ENCODE measurements around the gene CLK3. TPM values are rescaled to one million over a fixed set of nuclear protein-coding genes. Genes with fewer than 3 reads are reported as not detected.

CLK3 gene
- 100 to 1,000 TPM; 118 to 124 TPM for total RNA-seq

DNA sequence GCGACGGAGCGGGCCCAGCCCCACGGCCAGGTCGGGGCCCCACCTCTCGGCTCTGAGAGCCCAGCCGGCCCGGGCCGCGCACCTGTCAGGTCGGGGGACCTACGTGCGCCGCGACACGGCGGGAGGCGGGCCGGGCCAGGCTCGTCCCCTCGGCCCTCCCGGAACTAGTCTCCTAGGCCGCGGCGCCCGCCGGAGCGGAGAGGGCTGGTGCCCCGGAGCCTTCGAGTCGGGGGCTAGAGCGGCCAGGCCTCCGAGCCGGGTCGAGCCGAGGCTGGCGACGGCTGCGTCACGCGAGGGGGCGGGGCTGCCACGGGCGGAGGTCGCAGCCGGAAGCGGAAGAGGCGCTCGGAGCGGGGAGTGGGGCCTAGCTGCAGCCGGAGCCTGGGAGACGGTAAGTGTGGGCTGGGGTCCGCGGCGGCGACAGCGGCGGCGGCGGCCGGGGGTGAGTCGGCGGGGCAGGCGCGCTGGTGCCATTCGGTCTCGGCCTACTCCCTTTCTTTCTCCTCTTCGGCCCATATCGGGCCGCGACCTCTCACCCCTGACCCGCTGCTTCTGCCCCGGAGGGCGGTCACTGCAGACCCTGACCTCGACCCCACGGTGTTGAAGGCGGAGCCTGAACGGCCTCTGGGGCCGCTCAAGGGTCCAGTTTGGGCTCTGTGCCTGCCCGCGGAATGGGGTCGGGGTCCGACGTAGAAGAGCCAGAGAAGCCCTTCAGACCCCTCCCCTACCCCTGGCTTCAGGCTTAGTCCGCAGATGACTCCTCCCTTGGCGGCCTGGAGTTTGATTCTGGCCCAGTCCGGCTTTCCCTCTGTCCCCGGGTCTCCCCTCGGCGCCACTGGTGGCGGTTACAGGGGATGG, at the start of gene CLK3:
Gene CLK3 (plus strand): TSS at position 329 of the 858 bp plus-strand sequence. CDS start 3,361 bp downstream, outside the sequence.
- H3K4me3 Mint-ChIP-seq, result peak within 1 kb of the TSS; percentile 91
- CTCF ChIA-PET, result interaction anchor here (1.1 to 15.5 kb wide), 9 partner anchors 11 to 243 kb away, joined by 3 to 214 read pairs (median 6); partner anchors contain the start of gene CSK
- intact Hi-C loops (cut with micrococcal nuclease), result loop anchor here (2.0 kb wide), 3 partner anchors 155 to 835 kb away; partner anchors contain the start of genes SIN3A and UBL7
- peaks cover 11% of the 10 kb centered on the region for H3K36me3 Mint-ChIP-seq
- H3K4me1 Mint-ChIP-seq (ENCODE audit: low read depth), result peaks cover 35% of the 10 kb centered on the region
- no peaks in the 10 kb centered on the region for H3K27me3 Mint-ChIP-seq
- no peaks in the 10 kb centered on the region for H3K9me3 Mint-ChIP-seq
- POLR2A ChIA-PET, result interaction anchor here (0.9 to 4.9 kb wide), 11 partner anchors 11 to 241 kb away, joined by 3 to 33 read pairs (median 4); partner anchors contain the start of genes ARID3B, CYP1A1, UBL7 and ULK3
- peak; percentile 97 for DNase-seq
- peak within 1 kb of the TSS; percentile 94 for H3K27ac Mint-ChIP-seq

DNA sequence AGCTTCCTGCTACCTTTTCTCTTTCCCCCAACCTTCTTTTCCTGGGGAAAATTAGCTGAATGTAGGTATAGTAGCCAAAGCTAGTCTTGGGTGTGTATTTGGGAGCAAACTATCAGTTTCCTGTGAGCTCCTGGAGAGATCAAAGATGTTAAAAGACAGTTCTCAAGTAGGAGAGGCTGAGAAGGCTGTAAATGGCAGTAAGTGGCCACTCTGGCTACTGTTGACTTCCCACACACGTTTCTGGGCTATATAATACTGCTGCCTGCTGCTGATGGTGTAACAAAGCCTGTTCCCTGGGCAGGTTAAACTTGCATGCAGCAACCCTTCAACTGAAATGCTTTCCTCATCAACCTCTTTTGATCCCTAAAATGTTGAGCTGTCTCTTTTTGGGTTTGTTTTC, 47.0 kb upstream of the CLK3 start:
- Mint-ChIP-seq H3K9me3 (no peaks in the 10 kb centered on the region), H3K27ac (no peak overlapping the region), H3K36me3 (peaks cover 20% of the 10 kb centered on the region), H3K4me3 (no peak overlapping the region), H3K27me3 (no peaks in the 10 kb centered on the region), H3K4me1 (ENCODE audit: low read depth) (peaks cover 18% of the 10 kb centered on the region)
- CTCF ChIA-PET, result no interaction called here
- POLR2A ChIA-PET, result no interaction called here
- DNase-seq, result no peak
- intact Hi-C loops (cut with micrococcal nuclease), result no loop called here

DNA sequence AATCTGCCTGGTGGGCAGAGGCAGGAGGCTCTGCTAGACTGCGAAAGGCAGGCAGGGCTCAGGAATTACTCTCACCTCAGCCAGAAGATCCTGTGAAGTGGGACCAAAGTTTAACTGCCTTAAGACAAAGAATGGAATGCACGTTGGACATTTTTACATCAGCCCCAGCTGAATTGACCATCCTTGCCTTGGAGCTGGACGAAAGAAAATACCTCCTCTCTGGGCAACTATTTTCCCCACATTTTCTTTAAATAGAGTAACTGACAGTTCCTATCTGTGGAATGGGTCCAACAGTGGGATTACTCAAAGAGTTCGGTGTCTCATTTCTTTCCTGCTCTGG, 45.9 kb upstream of the CLK3 start:
- Mint-ChIP-seq H3K27me3 (no peaks in the 10 kb centered on the region), H3K9me3 (no peaks in the 10 kb centered on the region), H3K4me3 (no peak overlapping the region), H3K36me3 (peaks cover 19% of the 10 kb centered on the region), H3K4me1 (ENCODE audit: low read depth) (peaks cover 23% of the 10 kb centered on the region), H3K27ac (no peak overlapping the region)
- POLR2A ChIA-PET, result no interaction called here
- DNase-seq, result no peak
- CTCF ChIA-PET, result no interaction called here
- intact Hi-C loops (cut with micrococcal nuclease), result no loop called here

DNA sequence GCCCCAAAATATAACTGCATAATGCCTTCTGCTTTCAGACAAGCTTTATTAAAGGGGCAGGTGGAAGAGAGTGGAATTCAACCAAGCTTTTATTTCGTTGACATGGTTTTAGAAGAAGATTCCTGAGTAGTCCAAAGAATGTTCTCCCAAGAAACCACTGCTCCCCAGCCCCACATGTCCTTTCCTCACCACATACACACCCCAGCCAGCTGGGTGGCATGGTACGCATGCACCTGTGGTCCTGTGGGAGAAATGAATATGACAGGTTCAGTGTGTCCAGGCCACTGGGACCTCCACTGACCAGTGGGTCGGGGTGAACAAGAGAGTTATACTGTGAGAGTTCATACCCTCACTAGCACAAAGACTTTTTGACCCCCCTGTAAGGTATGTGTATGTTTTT, 44.4 kb upstream of the CLK3 start:
- ChIA-PET CTCF (interaction anchor here (1.3 kb wide), 1 partner anchor 29 kb away, joined by 4 read pairs; no protein-coding TSS in a partner anchor), POLR2A (no interaction called here)
- Mint-ChIP-seq H3K27me3 (no peaks in the 10 kb centered on the region), H3K4me1 (ENCODE audit: low read depth) (peaks cover 17% of the 10 kb centered on the region), H3K9me3 (no peaks in the 10 kb centered on the region), H3K36me3 (peaks cover 19% of the 10 kb centered on the region), H3K27ac (no peak overlapping the region), H3K4me3 (no peak overlapping the region)
- intact Hi-C loops (cut with micrococcal nuclease), result no loop called here
- DNase-seq, result no peak

DNA sequence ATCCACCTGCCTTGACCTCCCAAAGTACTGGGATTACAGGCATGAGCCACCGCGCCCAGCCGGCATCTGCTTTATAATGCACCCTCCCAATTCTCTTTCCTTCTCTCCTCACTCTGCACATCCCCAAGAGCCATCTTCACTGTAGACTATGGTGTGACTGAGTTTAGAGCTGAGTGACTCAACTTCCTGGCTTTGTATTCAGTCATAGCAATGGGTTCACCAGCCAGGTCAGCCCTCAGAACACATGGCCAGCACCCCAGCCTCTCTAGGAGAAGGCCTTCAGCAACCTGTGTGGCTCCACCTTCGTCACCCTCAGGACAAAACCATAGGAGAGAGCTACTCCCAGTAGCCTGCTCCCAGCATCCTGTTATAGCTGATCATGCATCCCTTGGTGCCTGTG, 41.6 kb upstream of the CLK3 start:
- CTCF ChIA-PET, result interaction anchor here (0.5 kb wide), 1 partner anchor 939 kb away, joined by 5 read pairs; no protein-coding TSS in a partner anchor

DNA sequence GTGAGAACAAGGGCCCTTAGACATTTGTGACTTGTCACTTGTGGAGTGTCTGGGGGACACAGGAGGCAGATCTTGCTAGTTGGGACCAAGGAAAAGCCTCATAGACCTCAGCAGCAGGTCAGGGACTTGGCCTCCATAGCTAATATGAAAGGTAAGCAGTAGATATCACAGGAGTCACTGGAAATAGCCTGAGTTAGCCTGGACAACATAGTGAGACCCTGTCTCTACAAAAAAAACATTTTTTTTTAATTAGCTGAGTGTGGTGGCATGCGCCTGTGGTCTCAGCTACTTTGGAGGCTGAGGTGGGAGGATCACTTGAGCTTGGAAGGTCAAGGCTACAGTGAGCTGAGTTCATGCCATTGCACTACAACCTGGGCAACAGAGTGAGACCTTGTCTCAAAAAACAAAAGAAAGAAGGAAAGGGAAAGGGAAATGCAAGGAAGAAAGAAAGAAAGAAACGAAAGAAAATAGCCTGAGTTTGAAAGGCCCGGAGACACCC, 37.1 kb upstream of the CLK3 start:
- Mint-ChIP-seq H3K27ac (no peak overlapping the region), H3K9me3 (no peaks in the 10 kb centered on the region), H3K27me3 (no peaks in the 10 kb centered on the region), H3K4me3 (no peak overlapping the region), H3K36me3 (peaks cover 17% of the 10 kb centered on the region), H3K4me1 (ENCODE audit: low read depth) (peaks cover 10% of the 10 kb centered on the region)
- ChIA-PET CTCF (interaction anchor here (0.9 kb wide), 1 partner anchor 36 kb away, joined by 3 read pairs; no protein-coding TSS in a partner anchor), POLR2A (no interaction called here)
- DNase-seq, result no peak
- intact Hi-C loops (cut with micrococcal nuclease), result no loop called here

More for the DNA sequence above, 41.6 kb upstream of the CLK3 start:
- peaks cover 7% of the 10 kb centered on the region for H3K4me1 Mint-ChIP-seq (ENCODE audit: low read depth)
- POLR2A ChIA-PET, result no interaction called here
- peaks cover 17% of the 10 kb centered on the region for H3K36me3 Mint-ChIP-seq
- no peak overlapping the region for H3K4me3 Mint-ChIP-seq
- H3K27ac Mint-ChIP-seq, result no peak overlapping the region
- peak; percentile 38 for DNase-seq
- intact Hi-C loops (cut with micrococcal nuclease), result no loop called here
- H3K9me3 Mint-ChIP-seq, result no peaks in the 10 kb centered on the region
- H3K27me3 Mint-ChIP-seq, result no peaks in the 10 kb centered on the region

DNA sequence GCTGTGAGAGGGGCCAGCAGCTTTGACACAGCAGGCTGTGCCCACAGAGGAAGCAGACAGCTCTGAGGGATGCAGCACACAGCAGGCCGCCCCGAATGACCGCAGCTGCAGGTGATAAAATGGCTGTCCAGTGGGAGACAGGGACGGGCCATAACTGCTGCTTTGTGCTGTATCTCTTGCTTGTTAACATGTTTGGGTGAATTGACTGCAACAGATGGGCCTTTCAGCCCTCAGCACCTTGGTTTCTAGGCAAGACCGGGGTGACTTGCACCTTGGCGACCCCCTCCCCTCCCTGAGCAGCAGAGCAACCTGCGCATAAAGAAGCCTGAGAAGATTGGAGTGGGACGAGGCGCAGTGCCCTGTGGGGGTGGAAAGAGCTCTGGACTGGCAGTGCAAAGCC, 36.6 kb upstream of the CLK3 start:
- H3K4me1 Mint-ChIP-seq (ENCODE audit: low read depth), result peaks cover 7% of the 10 kb centered on the region
- no peaks in the 10 kb centered on the region for H3K9me3 Mint-ChIP-seq
- DNase-seq, result no peak
- CTCF ChIA-PET, result interaction anchor here (0.9 kb wide), 1 partner anchor 35 kb away, joined by 3 read pairs; no protein-coding TSS in a partner anchor
- no peaks in the 10 kb centered on the region for H3K27me3 Mint-ChIP-seq
- no peak overlapping the region for H3K4me3 Mint-ChIP-seq
- POLR2A ChIA-PET, result interaction anchor here (0.6 kb wide), 1 partner anchor 45 kb away, joined by 3 read pairs; no protein-coding TSS in a partner anchor
- H3K27ac Mint-ChIP-seq, result no peak overlapping the region
- intact Hi-C loops (cut with micrococcal nuclease), result no loop called here
- peaks cover 17% of the 10 kb centered on the region for H3K36me3 Mint-ChIP-seq

DNA sequence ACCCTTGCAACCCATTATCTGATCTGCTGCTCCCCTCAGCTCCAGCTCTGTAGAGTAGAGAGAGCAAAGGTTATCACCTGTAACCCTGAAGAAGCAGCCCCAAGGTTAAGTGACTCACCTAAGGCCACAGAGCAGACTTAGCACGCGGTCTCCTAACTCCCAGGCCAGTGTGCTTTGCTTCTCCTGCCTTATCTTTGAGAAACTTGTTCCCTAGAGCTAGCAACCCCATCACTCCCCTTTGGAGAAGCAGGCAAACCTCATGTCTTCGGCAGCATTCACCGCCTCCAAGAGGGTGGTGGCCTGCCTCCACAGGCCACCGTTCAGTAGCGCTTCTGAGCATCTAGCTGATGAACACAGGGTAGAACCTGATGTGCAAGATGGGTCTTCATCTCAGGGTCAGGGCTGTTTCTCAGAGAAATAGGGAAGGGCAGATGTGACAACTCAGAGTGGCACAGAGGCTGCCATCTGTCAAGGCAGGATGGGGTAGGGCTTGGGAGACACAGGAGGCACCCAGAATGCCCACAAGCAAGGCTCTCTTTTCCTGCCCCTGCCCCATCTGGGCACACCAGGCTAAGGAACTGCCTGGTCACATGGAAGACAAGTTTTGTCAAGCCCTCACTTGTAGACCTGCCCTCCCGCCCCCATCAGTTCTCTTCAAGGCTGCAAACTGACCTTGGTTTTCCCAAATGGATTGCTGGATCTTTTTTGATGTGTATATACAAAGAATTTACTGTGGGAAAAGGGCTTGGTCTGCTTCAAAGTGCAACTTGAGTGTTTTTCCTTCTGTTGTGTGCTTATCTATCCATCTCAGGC, 34.9 kb upstream of the CLK3 start:
- DNase-seq, result no peak
- Mint-ChIP-seq H3K36me3 (peaks cover 17% of the 10 kb centered on the region), H3K9me3 (no peaks in the 10 kb centered on the region), H3K4me1 (ENCODE audit: low read depth) (peaks cover 3% of the 10 kb centered on the region), H3K27me3 (no peaks in the 10 kb centered on the region), H3K27ac (no peak overlapping the region), H3K4me3 (no peak overlapping the region)
- CTCF ChIA-PET, result no interaction called here
- intact Hi-C loops (cut with micrococcal nuclease), result no loop called here
- POLR2A ChIA-PET, result no interaction called here

DNA sequence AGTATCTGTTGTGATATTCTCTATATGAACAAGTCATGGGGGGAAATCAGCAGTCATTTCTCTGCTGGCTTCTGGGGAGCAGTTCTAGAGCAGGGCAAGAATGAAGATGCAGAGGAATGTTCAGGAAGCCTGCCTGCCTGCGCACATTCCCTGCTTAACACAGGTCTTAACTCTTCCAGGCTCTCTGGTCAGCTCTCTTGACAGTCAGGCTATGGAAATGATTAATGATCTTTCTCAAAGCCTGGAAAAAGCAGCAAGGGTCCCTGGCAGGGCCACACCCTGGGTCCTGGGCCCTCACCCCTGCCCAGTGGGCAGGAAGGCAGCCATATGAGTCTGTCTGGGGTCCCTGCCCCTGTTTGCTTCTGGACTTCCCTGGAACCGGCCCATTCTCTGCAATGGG, 31.4 kb upstream of the CLK3 start:
- DNase-seq, result no peak
- CTCF ChIA-PET, result no interaction called here
- no peaks in the 10 kb centered on the region for H3K27me3 Mint-ChIP-seq
- intact Hi-C loops (cut with micrococcal nuclease), result no loop called here
- peaks cover 3% of the 10 kb centered on the region for H3K4me1 Mint-ChIP-seq (ENCODE audit: low read depth)
- no peaks in the 10 kb centered on the region for H3K9me3 Mint-ChIP-seq
- peak overlapping the region; percentile 21 for H3K27ac Mint-ChIP-seq
- H3K36me3 Mint-ChIP-seq, result peaks cover 7% of the 10 kb centered on the region
- H3K4me3 Mint-ChIP-seq, result no peak overlapping the region
- POLR2A ChIA-PET, result no interaction called here

DNA sequence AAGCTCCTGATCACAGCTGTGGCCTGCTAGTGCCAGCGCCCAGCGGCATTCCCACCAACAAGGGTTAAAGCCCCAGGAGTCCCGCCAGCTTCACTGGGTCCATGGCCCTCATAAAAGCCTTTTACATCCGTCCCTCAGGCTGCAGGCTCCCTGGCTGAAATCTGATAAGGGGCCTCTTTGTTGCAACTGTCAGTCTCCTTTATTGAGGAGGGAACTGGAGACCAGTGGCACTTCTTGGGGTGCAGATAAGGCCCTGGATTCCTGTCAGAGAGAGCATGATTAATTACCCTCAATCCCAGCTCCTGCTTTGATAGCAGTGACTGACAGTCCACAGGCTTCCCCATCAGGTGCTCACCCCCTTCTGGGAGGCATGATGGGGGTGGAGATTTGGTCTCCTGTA, 30.9 kb upstream of the CLK3 start:
- Mint-ChIP-seq H3K27me3 (no peaks in the 10 kb centered on the region), H3K4me1 (ENCODE audit: low read depth) (peaks cover 3% of the 10 kb centered on the region), H3K36me3 (peaks cover 7% of the 10 kb centered on the region), H3K9me3 (no peaks in the 10 kb centered on the region), H3K27ac (peak overlapping the region; percentile 21), H3K4me3 (no peak overlapping the region)
- POLR2A ChIA-PET, result no interaction called here
- no peak for DNase-seq
- CTCF ChIA-PET, result no interaction called here
- intact Hi-C loops (cut with micrococcal nuclease), result no loop called here

DNA sequence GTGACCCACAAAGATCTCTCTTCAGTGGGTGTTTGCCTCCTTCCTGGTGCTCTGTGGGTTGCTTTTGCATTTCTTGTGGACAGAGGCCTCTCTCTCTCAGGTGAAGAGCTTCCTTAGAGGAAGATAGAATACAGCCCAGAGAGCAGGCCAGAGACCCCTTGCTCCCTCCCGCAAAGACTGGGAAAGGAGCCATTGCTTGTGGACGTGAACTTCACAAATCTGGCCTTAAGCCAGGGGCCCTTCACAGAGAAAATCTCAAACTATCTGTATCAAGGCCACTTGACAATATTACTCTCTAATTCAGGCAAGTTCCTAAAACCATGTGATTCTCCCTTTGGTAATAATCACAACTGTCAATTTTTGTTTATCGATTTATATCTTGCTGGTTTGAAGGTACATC, 30.4 kb upstream of the CLK3 start:
- Mint-ChIP-seq H3K4me1 (ENCODE audit: low read depth) (peaks cover 2% of the 10 kb centered on the region), H3K9me3 (no peaks in the 10 kb centered on the region), H3K27me3 (no peaks in the 10 kb centered on the region), H3K27ac (no peak overlapping the region), H3K4me3 (no peak overlapping the region), H3K36me3 (peaks cover 8% of the 10 kb centered on the region)
- intact Hi-C loops (cut with micrococcal nuclease), result no loop called here
- DNase-seq, result no peak
- CTCF ChIA-PET, result no interaction called here
- POLR2A ChIA-PET, result no interaction called here

DNA sequence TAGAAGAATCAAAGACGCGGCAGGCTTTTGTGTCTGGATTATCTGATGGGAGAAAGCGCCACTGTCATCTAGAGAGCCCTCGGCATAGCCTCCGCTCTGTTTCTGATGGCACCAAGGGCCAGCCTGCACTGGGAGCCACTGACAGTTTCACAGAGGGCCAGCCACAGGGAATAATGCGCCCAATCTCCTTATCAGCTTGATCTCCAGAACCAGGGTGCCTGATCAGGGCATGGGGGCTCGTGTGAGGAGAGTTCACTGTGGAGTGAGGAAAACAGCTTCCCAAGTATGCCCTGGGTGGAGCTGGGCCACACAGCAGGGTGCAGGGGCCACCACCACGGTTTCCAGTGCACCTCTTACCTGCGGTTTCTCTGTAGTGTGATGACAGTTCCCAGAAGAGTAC, 29.8 kb upstream of the CLK3 start:
- Mint-ChIP-seq H3K27me3 (no peaks in the 10 kb centered on the region), H3K4me1 (ENCODE audit: low read depth) (no peaks in the 10 kb centered on the region)
- POLR2A ChIA-PET, result no interaction called here

More for the DNA sequence above, 29.8 kb upstream of the CLK3 start:
- DNase-seq, result no peak
- CTCF ChIA-PET, result no interaction called here
- Mint-ChIP-seq H3K36me3 (peaks cover 6% of the 10 kb centered on the region), H3K4me3 (no peak overlapping the region), H3K9me3 (no peaks in the 10 kb centered on the region), H3K27ac (no peak overlapping the region)
- intact Hi-C loops (cut with micrococcal nuclease), result no loop called here

Data from activated CD4-positive, alpha-beta memory T cell treated with anti-CD3 and anti-CD28 coated beads for 36 hours (primary cell).